NCI-H2171 treated with DMSO at 0.1 percent for 48 hours (cell line): ENCODE measurements around the gene CHRNA4.
"Not testable (repeated sequence)": the region's sequence is repeated elsewhere in the genome, so short reads cannot be mapped to it uniquely, and the experiment has no call there.

Source experiments
- DNase-seq: peaks from one replicate; lab custom pipeline; 2025; lab: John Stamatoyannopoulos, UW

CHRNA4 gene

GRCh38 chr20:63397946-63398450, 36.8 kb upstream of the CHRNA4 start:
- DNase-seq = no peak

- no peak for DNase-seq
Measured at GRCh38 chr20:63397155-63397843, 36.1 kb upstream of the CHRNA4 start.

- no peak for DNase-seq
Measured at GRCh38 chr20:63396300-63396699, 35.2 kb upstream of the CHRNA4 start.

- no peak for DNase-seq
Measured at GRCh38 chr20:63395723-63396122, 34.6 kb upstream of the CHRNA4 start.

- no peak for DNase-seq
Measured at GRCh38 chr20:63394920-63395455, 33.8 kb upstream of the CHRNA4 start.

- DNase-seq = peak; percentile 25
Measured at GRCh38 chr20:63394069-63394919, 33.1 kb upstream of the CHRNA4 start.

GRCh38 chr20:63393566-63393965, 32.4 kb upstream of the CHRNA4 start:
- no peak for DNase-seq

GRCh38 chr20:63392465-63393365, 31.6 kb upstream of the CHRNA4 start:
- no peak for DNase-seq

- no peak for DNase-seq
Measured at GRCh38 chr20:63387917-63388316, 26.8 kb upstream of the CHRNA4 start.

- no peak for DNase-seq
Measured at GRCh38 chr20:63387393-63387792, 26.2 kb upstream of the CHRNA4 start.

- no peak for DNase-seq
Measured at GRCh38 chr20:63386491-63386890, 25.3 kb upstream of the CHRNA4 start.

GRCh38 chr20:63385819-63386218, 24.7 kb upstream of the CHRNA4 start:
- no peak for DNase-seq

- DNase-seq = no peak
Measured at GRCh38 chr20:63384336-63384735, 23.2 kb upstream of the CHRNA4 start.

GRCh38 chr20:63383556-63383955, 22.4 kb upstream of the CHRNA4 start:
- DNase-seq = no peak

GRCh38 chr20:63382551-63383300, 21.6 kb upstream of the CHRNA4 start:
- no peak for DNase-seq

- DNase-seq = no peak
Measured at GRCh38 chr20:63381781-63382431, 20.8 kb upstream of the CHRNA4 start.

- no peak for DNase-seq
Measured at GRCh38 chr20:63380346-63380870, 19.3 kb upstream of the CHRNA4 start.

GRCh38 chr20:63379872-63380271, 18.7 kb upstream of the CHRNA4 start:
- not testable (repeated sequence) for DNase-seq

- no peak for DNase-seq
Measured at GRCh38 chr20:63379296-63379695, 18.1 kb upstream of the CHRNA4 start.

- no peak for DNase-seq
Measured at GRCh38 chr20:63378626-63379025, 17.5 kb upstream of the CHRNA4 start.
